ENCODE measurements around the gene BPIFA2. TPM values are rescaled to one million over a fixed set of nuclear protein-coding genes. Genes with fewer than 3 reads are reported as not detected.

Gene BPIFA2
- polyA plus RNA-seq, 2 of the 4 experiments (the other 2 are of a cell fraction) = 0.16 TPM; not detected in 1

DNA sequence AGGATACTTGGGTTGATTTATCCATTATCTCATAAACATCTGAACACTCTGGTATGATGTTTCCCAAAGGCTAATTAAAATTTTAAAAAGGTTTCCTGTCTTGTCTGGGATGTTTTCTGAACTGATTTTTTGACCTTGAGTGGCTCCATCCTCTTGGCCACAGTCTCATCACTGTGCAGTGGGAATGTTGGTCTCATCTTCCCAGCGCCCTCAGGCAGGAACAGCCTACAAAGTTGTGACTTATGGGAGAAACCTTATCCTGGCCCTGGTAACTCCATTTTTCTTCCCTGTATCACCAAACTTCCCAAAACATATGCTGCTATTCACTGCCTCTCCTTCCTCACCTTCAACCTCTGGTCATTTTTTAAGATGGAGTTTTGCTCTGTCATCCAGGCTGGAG is 42.4 kb downstream of the BPIFA2 start (continued):
- TF ChIP-seq, protein P1, sequence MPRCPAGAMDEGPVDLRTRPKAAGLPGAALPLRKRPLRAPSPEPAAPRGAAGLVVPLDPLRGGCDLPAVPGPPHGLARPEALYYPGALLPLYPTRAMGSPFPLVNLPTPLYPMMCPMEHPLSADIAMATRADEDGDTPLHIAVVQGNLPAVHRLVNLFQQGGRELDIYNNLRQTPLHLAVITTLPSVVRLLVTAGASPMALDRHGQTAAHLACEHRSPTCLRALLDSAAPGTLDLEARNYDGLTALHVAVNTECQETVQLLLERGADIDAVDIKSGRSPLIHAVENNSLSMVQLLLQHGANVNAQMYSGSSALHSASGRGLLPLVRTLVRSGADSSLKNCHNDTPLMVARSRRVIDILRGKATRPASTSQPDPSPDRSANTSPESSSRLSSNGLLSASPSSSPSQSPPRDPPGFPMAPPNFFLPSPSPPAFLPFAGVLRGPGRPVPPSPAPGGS (IDR thresholded peaks at IDR 0.05) = no peak
- TF ChIP-seq HOXB5 (CRISPR knock-in tag; IDR thresholded peaks at IDR 0.05) (no peak), NFE2L2 (conservative IDR thresholded peaks at IDR 0.05; ENCODE audit: low read length) (no peak)

DNA sequence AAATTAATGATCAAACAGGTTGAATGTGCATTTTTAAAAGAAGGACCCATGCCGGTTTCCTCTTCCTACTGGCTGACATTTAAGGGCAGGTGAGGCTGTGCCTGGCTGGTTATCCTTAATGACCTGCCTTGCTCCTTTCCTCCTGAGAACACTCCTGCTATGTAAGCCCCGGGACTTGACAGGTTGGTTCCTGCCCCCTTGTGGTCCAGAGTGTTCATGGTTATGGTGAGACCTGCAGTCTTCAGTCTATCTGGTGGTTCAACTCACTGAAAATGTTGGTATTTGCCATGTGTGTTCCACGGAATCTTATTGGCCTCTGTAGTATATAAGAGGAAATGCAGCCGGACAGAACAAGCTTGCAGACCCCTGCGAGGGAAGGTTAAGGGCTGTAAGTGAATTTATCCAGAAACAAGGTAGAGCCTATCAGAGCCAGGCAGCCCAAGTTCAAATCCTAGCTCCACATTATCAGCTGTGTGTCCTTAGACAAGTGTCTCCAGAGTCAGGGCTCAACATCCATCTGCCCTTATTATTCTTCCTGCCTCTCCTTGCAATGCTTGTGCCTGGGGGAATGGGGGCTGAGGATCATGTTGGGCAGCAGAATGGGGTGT is 44.0 kb downstream of the BPIFA2 start:
- ATAC-seq (peak; percentile 91 to 98), DNase-seq (ENCODE audit: low read depth in 1 of 2, low spot score in 1 of 2) (peak; percentile 83 to 84), FAIRE-seq (no peak)
- ChIA-PET CTCF (interaction anchor here (0.7 to 5.0 kb wide), 17 partner anchors 9 to 538 kb away, joined by 3 to 36 read pairs (median 4); partner anchors contain the start of genes BPIFA1 and C20orf203), POLR2A (no interaction called here)
- Histone ChIP-seq H3K9me3 (no peaks in the 10 kb centered on the region), H3K27ac (no peak overlapping the region), H3K4me1 (no peaks in the 10 kb centered on the region), H3K4me2 (no peak overlapping the region), H3K4me3 (no peak overlapping the region)
- TF ChIP-seq FOSB (CRISPR knock-in tag; IDR thresholded peaks at IDR 0.05) (no peak), RAD21 (conservative IDR thresholded peaks at IDR 0.05 in 1 of 2, IDR thresholded peaks at IDR 0.05 in 1 of 2) (peak; percentile 64 to 72), JUN (IDR thresholded peaks at IDR 0.05) (no peak), CBX8 (IDR thresholded peaks at IDR 0.05) (no peak), ZC3H11A (IDR thresholded peaks at IDR 0.05) (no peak), HMGXB4 (CRISPR knock-in tag; IDR thresholded peaks at IDR 0.05; ENCODE audit: borderline replicate concordance) (no peak), PHF8 (IDR thresholded peaks at IDR 0.05; ENCODE audit: borderline replicate concordance, low read depth) (no peak), ZSCAN20 (CRISPR knock-in tag; IDR thresholded peaks at IDR 0.05) (no peak), E2F6 (IDR thresholded peaks at IDR 0.05; ENCODE audit: borderline replicate concordance, low read depth) (no peak), RCOR1 (IDR thresholded peaks at IDR 0.05; ENCODE audit: low read depth, low read length) (no peak), SMC3 (IDR thresholded peaks at IDR 0.05) (peak; percentile 60), TFCP2L1 (CRISPR knock-in tag; IDR thresholded peaks at IDR 0.05) (no peak), FOSL2 (IDR thresholded peaks at IDR 0.05) (no peak), FOSL2 (CRISPR knock-in tag; IDR thresholded peaks at IDR 0.05) (no peak), MAZ (IDR thresholded peaks at IDR 0.05; ENCODE audit: borderline replicate concordance, low read depth, low read length) (no peak)
- TF ChIP-seq, protein P2, sequence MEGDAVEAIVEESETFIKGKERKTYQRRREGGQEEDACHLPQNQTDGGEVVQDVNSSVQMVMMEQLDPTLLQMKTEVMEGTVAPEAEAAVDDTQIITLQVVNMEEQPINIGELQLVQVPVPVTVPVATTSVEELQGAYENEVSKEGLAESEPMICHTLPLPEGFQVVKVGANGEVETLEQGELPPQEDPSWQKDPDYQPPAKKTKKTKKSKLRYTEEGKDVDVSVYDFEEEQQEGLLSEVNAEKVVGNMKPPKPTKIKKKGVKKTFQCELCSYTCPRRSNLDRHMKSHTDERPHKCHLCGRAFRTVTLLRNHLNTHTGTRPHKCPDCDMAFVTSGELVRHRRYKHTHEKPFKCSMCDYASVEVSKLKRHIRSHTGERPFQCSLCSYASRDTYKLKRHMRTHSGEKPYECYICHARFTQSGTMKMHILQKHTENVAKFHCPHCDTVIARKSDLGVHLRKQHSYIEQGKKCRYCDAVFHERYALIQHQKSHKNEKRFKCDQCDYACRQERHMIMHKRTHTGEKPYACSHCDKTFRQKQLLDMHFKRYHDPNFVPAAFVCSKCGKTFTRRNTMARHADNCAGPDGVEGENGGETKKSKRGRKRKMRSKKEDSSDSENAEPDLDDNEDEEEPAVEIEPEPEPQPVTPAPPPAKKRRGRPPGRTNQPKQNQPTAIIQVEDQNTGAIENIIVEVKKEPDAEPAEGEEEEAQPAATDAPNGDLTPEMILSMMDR (IDR thresholded peaks at IDR 0.05) = peak; percentile 55
- TF ChIP-seq, protein P1 (IDR thresholded peaks at IDR 0.05) = no peak
- 3% methylated on average over 5 of the region's 5 CpGs for WGBS (ENCODE audit: missing lambda C conversion rate)

Measured in A549 (cell line).